Astrocyte (in vitro differentiated cells and primary cell): Measurements from ENCODE around the gene ATP5MC2. TPM values are rescaled to one million over a fixed set of nuclear protein-coding genes. Genes with fewer than 3 reads are reported as not detected.

Source experiments
- DNase-seq: peaks from one replicate; pipeline ENCODE4 v3.0.0-alpha.2; 2010; ENCODE audit warnings: low read depth
- FAIRE-seq: peaks from 2 replicates; lab custom pipeline; 2011; peaks lifted over from hg19 to GRCh38; lab: Jason Lieb, UNC
- H2AFZ ChIP-seq: 2 replicates; pipeline ENCODE4 v1.6.0; 2012; ENCODE audit warnings: low read depth, low read length, inconsistent platforms
- H3K27ac ChIP-seq: 2 replicates; pipeline ENCODE4 v1.5.1; 2011; ENCODE audit warnings: low read depth, low read length, inconsistent platforms
- H3K27me3 ChIP-seq: 2 replicates; pipeline ENCODE4 v1.6.0; 2011; ENCODE audit warnings: low read length, inconsistent platforms; ENCODE audit not compliant: insufficient read depth
- H3K36me3 ChIP-seq: 2 replicates; pipeline ENCODE4 v1.5.1; 2011; ENCODE audit warnings: low read length, inconsistent platforms; ENCODE audit not compliant: insufficient read depth
- H3K4me1 ChIP-seq: 2 replicates; pipeline ENCODE4 v1.5.1; 2011; ENCODE audit warnings: low read length, inconsistent platforms; ENCODE audit not compliant: insufficient read depth
- H3K4me2 ChIP-seq: 2 replicates; pipeline ENCODE4 v1.6.0; 2012; ENCODE audit warnings: low read length, inconsistent platforms
- H3K4me3 ChIP-seq: 2 replicates; pipeline ENCODE4 v1.5.1; 2011; ENCODE audit warnings: low read depth, mild to moderate bottlenecking, low read length, inconsistent platforms; ENCODE audit not compliant: insufficient read depth
- H3K79me2 ChIP-seq: 2 replicates; pipeline ENCODE4 v1.6.0; 2012; ENCODE audit warnings: mild to moderate bottlenecking, low read length, inconsistent platforms; ENCODE audit not compliant: insufficient read depth
- H3K9ac ChIP-seq: 2 replicates; pipeline ENCODE4 v1.6.0; 2012; ENCODE audit warnings: mild to moderate bottlenecking, low read length, inconsistent platforms
- H3K9me3 ChIP-seq: 2 replicates; pipeline ENCODE4 v1.5.1; 2012; ENCODE audit warnings: low read depth, mild to moderate bottlenecking, low read length, inconsistent platforms; ENCODE audit not compliant: insufficient read depth
- H4K20me1 ChIP-seq: 2 replicates; pipeline ENCODE4 v1.6.0; 2012; ENCODE audit warnings: low read length, inconsistent platforms; ENCODE audit not compliant: insufficient read depth
- H3K27ac Mint-ChIP-seq: one replicate; pipeline ENCODE4 v1.8.0; 2021; ENCODE audit warnings: mild to moderate bottlenecking, mixed read lengths; ENCODE audit not compliant: unreplicated experiment
- H3K27me3 Mint-ChIP-seq: one replicate; pipeline ENCODE4 v1.8.0; 2021; ENCODE audit warnings: low read depth, mixed read lengths; ENCODE audit not compliant: unreplicated experiment
- H3K36me3 Mint-ChIP-seq: one replicate; pipeline ENCODE4 v1.8.0; 2021; ENCODE audit warnings: low read depth, mixed read lengths; ENCODE audit not compliant: unreplicated experiment
- H3K4me1 Mint-ChIP-seq: one replicate; pipeline ENCODE4 v1.8.0; 2021; ENCODE audit warnings: low read depth, mixed read lengths; ENCODE audit not compliant: unreplicated experiment
- H3K4me3 Mint-ChIP-seq: one replicate; pipeline ENCODE4 v1.8.0; 2021; ENCODE audit warnings: mild to moderate bottlenecking, moderate library complexity, mixed read lengths; ENCODE audit not compliant: unreplicated experiment
- H3K9me3 Mint-ChIP-seq: one replicate; pipeline ENCODE4 v1.8.0; 2021; ENCODE audit warnings: mild to moderate bottlenecking, mixed read lengths; ENCODE audit not compliant: unreplicated experiment
- EZH2 ChIP-seq: IDR thresholded peaks from 2 replicates; pipeline ENCODE4 v1.6.1; 2012; ENCODE audit warnings: mild to moderate bottlenecking, low read length, inconsistent platforms; ENCODE audit not compliant: insufficient read depth
- total RNA-seq: library from RNA; stranded (reverse); gene quantifications from 2 replicates; pipeline ENCODE4 v1.2.1, GENCODE V29; 2021
- TF ChIP-seq, protein P1 (sequence below): IDR thresholded peaks from 2 replicates; pipeline ENCODE4 v1.5.1; 2011; ENCODE audit warnings: low read depth, mild to moderate bottlenecking, inconsistent platforms, low read length, moderate library complexity; ENCODE audit not compliant: insufficient read depth

ATP5MC2 gene
- total RNA-seq, 1 donor from 2014 or later: 237 TPM

DNA sequence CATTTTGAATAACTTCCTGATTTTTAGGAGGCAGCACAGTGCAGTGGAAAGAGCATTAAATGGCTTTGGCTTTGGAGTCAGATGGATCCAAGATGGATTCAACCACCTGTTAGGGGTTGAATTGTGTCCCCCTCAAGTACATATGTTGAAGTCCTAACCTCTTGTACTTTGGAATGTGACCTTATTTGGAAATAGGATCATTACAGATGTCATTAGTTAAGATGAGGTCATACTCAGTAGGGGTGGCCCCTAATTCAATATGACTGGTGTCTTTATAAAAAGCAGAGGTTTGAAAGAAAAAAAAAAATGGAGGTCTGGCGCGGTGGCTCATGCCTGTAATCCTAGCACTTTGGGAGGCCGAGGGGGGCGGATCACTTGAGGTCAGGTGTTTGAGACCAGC lies 18.8 kb downstream of the ATP5MC2 start:
- Histone ChIP-seq H3K27me3 (no peaks in the 10 kb centered on the region), H2AFZ (no peak overlapping the region), H3K27ac (no peak overlapping the region), H3K4me1 (peaks cover 31% of the 10 kb centered on the region), H3K9me3 (no peaks in the 10 kb centered on the region), H3K9ac (no peak overlapping the region), H3K4me2 (no peak overlapping the region), H3K4me3 (no peak overlapping the region), H3K79me2 (no peaks in the 10 kb centered on the region), H3K36me3 (no peaks in the 10 kb centered on the region), H4K20me1 (no peaks in the 10 kb centered on the region)
- DNase-seq (no peak), FAIRE-seq (no peak)
- TF ChIP-seq, protein P1, sequence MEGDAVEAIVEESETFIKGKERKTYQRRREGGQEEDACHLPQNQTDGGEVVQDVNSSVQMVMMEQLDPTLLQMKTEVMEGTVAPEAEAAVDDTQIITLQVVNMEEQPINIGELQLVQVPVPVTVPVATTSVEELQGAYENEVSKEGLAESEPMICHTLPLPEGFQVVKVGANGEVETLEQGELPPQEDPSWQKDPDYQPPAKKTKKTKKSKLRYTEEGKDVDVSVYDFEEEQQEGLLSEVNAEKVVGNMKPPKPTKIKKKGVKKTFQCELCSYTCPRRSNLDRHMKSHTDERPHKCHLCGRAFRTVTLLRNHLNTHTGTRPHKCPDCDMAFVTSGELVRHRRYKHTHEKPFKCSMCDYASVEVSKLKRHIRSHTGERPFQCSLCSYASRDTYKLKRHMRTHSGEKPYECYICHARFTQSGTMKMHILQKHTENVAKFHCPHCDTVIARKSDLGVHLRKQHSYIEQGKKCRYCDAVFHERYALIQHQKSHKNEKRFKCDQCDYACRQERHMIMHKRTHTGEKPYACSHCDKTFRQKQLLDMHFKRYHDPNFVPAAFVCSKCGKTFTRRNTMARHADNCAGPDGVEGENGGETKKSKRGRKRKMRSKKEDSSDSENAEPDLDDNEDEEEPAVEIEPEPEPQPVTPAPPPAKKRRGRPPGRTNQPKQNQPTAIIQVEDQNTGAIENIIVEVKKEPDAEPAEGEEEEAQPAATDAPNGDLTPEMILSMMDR: no peak
- no peak for TF ChIP-seq EZH2
- H3K4me3 Mint-ChIP-seq: no peak overlapping the region
- H3K4me1 Mint-ChIP-seq: peaks cover 23% of the 10 kb centered on the region
- no peak overlapping the region for H3K27ac Mint-ChIP-seq
- no peaks in the 10 kb centered on the region for H3K27me3 Mint-ChIP-seq
- no peaks in the 10 kb centered on the region for H3K9me3 Mint-ChIP-seq
- peaks cover 2% of the 10 kb centered on the region for H3K36me3 Mint-ChIP-seq

DNA sequence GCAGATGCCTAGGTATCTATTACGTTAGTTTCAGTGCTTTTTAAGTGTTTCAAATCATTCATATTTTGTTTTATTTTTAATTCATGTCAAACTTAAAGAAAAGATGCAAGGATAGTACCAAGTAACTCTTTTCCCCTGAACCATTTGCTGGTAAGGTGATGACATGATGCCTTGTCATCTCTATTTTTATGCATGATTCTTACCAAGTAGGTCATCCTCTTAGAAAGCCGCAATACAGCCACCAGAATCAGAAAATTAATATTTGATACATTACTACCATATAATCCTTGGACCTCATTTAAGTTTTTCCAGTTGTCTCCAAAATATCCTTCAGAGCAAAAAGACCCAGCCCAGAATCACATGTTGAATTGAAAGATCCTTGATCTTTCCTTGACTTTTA lies 22.3 kb downstream of the ATP5MC2 start:
- no peaks in the 10 kb centered on the region for H3K9me3 ChIP-seq
- no peak overlapping the region for H3K9ac ChIP-seq
- H3K27me3 ChIP-seq: no peaks in the 10 kb centered on the region
- Mint-ChIP-seq H3K27ac (no peak overlapping the region), H3K9me3 (no peaks in the 10 kb centered on the region), H3K4me1 (peaks cover 13% of the 10 kb centered on the region), H3K27me3 (no peaks in the 10 kb centered on the region), H3K4me3 (no peak overlapping the region), H3K36me3 (no peaks in the 10 kb centered on the region)
- TF ChIP-seq, protein P1: no peak
- no peak for TF ChIP-seq EZH2
- no peaks in the 10 kb centered on the region for H3K79me2 ChIP-seq
- H3K27ac ChIP-seq: no peak overlapping the region
- H4K20me1 ChIP-seq: no peaks in the 10 kb centered on the region
- DNase-seq (no peak), FAIRE-seq (no peak)
- no peak overlapping the region for H2AFZ ChIP-seq
- H3K4me2 ChIP-seq: no peak overlapping the region
- H3K36me3 ChIP-seq: no peaks in the 10 kb centered on the region
- no peak overlapping the region for H3K4me3 ChIP-seq
- peaks cover 21% of the 10 kb centered on the region for H3K4me1 ChIP-seq

DNA sequence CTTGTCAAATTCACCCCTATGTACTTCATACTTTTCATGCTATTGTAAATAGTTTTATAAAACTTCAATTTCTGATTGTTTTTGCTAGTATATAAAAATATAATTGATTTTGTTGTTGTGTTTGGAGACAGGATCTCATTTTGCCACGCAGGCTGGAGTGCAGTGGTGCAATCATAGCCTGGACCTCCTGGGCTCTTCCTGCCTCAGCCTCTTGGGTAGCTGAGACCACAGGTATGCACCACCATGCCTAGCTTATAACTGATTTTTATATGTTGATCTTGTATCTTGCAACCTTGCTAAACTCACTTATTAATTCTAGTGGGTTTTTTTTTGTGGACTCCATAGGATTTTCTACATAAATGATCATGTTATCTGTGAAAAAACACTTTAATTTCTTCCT lies 23.5 kb downstream of the ATP5MC2 start:
- peaks cover 7% of the 10 kb centered on the region for H3K4me1 Mint-ChIP-seq
- peak overlapping the region; percentile 47 for H3K27ac Mint-ChIP-seq
- no peak overlapping the region for H3K4me3 Mint-ChIP-seq
- FAIRE-seq (no peak), DNase-seq (peak; percentile 78)
- Histone ChIP-seq H3K4me1 (peaks cover 14% of the 10 kb centered on the region), H3K27me3 (no peaks in the 10 kb centered on the region), H3K79me2 (no peaks in the 10 kb centered on the region), H3K9me3 (no peaks in the 10 kb centered on the region), H3K4me3 (no peak overlapping the region), H3K36me3 (no peaks in the 10 kb centered on the region), H4K20me1 (no peaks in the 10 kb centered on the region), H3K27ac (peak overlapping the region; percentile 74), H3K4me2 (peak overlapping the region; percentile 58), H3K9ac (peak overlapping the region; percentile 58), H2AFZ (no peak overlapping the region)
- H3K36me3 Mint-ChIP-seq: no peaks in the 10 kb centered on the region
- no peak for TF ChIP-seq EZH2
- TF ChIP-seq, protein P1: no peak
- H3K9me3 Mint-ChIP-seq: no peaks in the 10 kb centered on the region
- peaks cover 2% of the 10 kb centered on the region for H3K27me3 Mint-ChIP-seq
